ENCODE data around the gene SLCO4C1. TPM values are rescaled to one million over a fixed set of nuclear protein-coding genes. Genes with fewer than 3 reads are reported as not detected.
A peak's percentile ranks its signal among the peaks of the same experiment; 100 is the strongest.

SLCO4C1 gene
- total RNA-seq, 1 donor from 2014 or later: under 0.01 TPM

- H3K4me3 ChIP-seq (ENCODE audit: low read depth, low read length): peak overlapping the region; percentile 42
- H3K27me3 ChIP-seq (ENCODE audit: control insufficient read depth, insufficient read depth, low read length): no peaks in the 10 kb centered on the region
- no peak for TF ChIP-seq CTCF (IDR thresholded peaks at IDR 0.05; ENCODE audit: insufficient read depth, low read length, severe bottlenecking)
- FAIRE-seq: no peak
- no peaks in the 10 kb centered on the region for H3K36me3 ChIP-seq (ENCODE audit: control insufficient read depth, insufficient read depth, low read length)
- no peak for DNase-seq (ENCODE audit: low read depth)
Observed at GRCh38 chr5:102295534-102296177, 428 bp downstream of the SLCO4C1 start.

- Histone ChIP-seq H3K36me3 (ENCODE audit: control insufficient read depth, insufficient read depth, low read length) (no peaks in the 10 kb centered on the region), H3K27me3 (ENCODE audit: control insufficient read depth, insufficient read depth, low read length) (no peaks in the 10 kb centered on the region), H3K4me3 (ENCODE audit: low read depth, low read length) (no peak overlapping the region)
- FAIRE-seq (no peak), DNase-seq (ENCODE audit: low read depth) (no peak)
- TF ChIP-seq CTCF (IDR thresholded peaks at IDR 0.05; ENCODE audit: insufficient read depth, low read length, severe bottlenecking): no peak
Observed at GRCh38 chr5:102294886-102295395, 1.1 kb downstream of the SLCO4C1 start.

GRCh38 chr5:102290004-102290403 is 6.1 kb downstream of the SLCO4C1 start:
- no peak for FAIRE-seq
- no peak for TF ChIP-seq CTCF (IDR thresholded peaks at IDR 0.05; ENCODE audit: insufficient read depth, low read length, severe bottlenecking)
- Histone ChIP-seq H3K4me3 (ENCODE audit: low read depth, low read length) (no peak overlapping the region), H3K36me3 (ENCODE audit: control insufficient read depth, insufficient read depth, low read length) (no peaks in the 10 kb centered on the region), H3K27me3 (ENCODE audit: control insufficient read depth, insufficient read depth, low read length) (no peaks in the 10 kb centered on the region)
- no peak for DNase-seq (ENCODE audit: low read depth)

GRCh38 chr5:102289251-102289899 is 6.7 kb downstream of the SLCO4C1 start:
- no peak for TF ChIP-seq CTCF (IDR thresholded peaks at IDR 0.05; ENCODE audit: insufficient read depth, low read length, severe bottlenecking)
- DNase-seq (ENCODE audit: low read depth) (peak; percentile 29), FAIRE-seq (no peak)
- Histone ChIP-seq H3K4me3 (ENCODE audit: low read depth, low read length) (no peak overlapping the region), H3K36me3 (ENCODE audit: control insufficient read depth, insufficient read depth, low read length) (no peaks in the 10 kb centered on the region), H3K27me3 (ENCODE audit: control insufficient read depth, insufficient read depth, low read length) (no peaks in the 10 kb centered on the region)

GRCh38 chr5:102288630-102289029 is 7.5 kb downstream of the SLCO4C1 start:
- TF ChIP-seq CTCF (IDR thresholded peaks at IDR 0.05; ENCODE audit: insufficient read depth, low read length, severe bottlenecking): no peak
- DNase-seq (ENCODE audit: low read depth) (no peak), FAIRE-seq (no peak)
- H3K27me3 ChIP-seq (ENCODE audit: control insufficient read depth, insufficient read depth, low read length): no peaks in the 10 kb centered on the region
- H3K36me3 ChIP-seq (ENCODE audit: control insufficient read depth, insufficient read depth, low read length): no peaks in the 10 kb centered on the region
- no peak overlapping the region for H3K4me3 ChIP-seq (ENCODE audit: low read depth, low read length)
